HG03457 (cell line): ENCODE measurements around the gene COL4A3.
"Not testable (repeated sequence)": the region's sequence is repeated elsewhere in the genome, so short reads cannot be mapped to it uniquely, and the experiment has no call there.

Source experiments
- ATAC-seq: cut with Tn5 transposase; IDR thresholded peaks from one replicate; pipeline ENCODE4 v1.9.1; 2021; ENCODE audit warnings: moderate number of reproducible peaks; ENCODE audit not compliant: unreplicated experiment

COL4A3 gene

DNA sequence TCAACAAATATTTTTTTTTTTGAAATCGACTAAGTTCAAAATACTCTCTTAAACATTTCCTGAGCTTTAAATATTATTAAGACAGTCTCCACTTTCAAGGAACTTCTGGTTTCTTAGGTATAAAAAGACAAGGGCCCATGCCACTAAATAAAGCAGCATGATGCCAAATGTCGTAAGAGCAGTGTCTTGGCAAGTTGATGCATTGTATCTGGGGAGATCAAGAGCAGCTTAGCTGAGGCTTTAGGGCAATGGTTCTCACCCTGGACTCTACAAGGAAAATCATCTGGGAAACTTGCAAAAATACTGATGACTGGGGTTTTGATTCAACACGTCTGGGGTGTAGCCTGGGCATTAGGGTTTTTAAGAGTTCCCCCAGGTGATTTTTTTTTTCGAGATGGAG is 41.3 kb downstream of the COL4A3 start:
- ATAC-seq: no peak

DNA sequence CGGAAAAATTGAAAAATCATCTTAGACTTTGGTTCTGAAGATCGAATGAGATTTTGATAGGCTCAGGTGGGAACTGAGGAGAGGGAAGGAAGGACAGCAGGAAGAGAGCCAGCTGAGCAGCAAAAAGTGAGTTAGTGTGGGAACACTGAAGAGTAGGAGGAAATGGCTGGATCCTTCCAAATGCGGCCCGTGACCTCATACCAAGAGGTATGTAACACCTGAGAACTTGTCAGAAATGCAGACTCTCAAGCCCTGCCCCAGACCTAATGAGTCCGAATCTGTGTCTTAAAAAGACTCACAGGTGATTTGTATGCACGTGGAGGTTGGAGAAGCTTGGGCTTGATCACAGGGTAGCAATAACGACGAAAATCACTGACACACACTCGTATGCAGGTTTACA is 42.0 kb downstream of the COL4A3 start:
- no peak for ATAC-seq

DNA sequence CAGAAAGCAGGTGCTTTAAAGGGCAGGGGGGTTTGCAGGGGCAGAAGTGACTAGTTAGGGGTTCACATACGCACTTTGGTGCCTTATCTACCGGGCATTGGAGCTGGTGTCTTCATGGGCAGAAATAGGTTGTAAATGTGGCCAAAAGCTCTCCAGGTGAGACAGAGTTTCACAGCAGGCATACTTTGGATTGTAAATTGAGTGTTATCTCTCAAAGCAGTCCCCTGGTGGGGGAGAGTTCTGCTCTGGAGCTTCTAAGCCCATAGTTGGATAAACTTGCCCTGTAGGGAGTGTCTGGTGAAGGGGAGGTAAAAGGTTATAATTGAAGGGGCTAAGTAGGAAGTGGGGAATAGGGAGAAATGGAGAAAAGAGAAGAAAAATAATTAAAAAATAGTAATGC is 43.1 kb downstream of the COL4A3 start:
- no peak for ATAC-seq

DNA sequence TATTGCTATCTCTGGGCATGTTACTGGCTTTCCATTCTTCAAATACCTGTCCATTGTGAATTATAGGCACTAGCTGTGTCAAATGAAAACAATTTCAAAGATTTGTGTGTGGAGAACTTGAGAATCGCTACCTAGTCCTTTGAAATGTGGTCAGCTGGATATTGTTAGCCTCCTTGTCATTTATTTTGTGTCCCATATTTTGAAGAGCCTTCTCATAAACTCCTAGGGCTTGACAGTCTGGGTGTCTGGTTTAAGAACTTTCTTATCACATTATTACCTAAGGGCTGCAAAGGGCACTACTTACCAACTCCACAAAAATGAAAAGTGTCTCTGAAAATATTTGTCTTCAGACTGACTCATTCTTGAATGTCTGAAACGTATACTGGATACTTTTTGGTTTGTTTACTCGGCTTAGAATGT is 50.2 kb downstream of the COL4A3 start:
- no peak for ATAC-seq

DNA sequence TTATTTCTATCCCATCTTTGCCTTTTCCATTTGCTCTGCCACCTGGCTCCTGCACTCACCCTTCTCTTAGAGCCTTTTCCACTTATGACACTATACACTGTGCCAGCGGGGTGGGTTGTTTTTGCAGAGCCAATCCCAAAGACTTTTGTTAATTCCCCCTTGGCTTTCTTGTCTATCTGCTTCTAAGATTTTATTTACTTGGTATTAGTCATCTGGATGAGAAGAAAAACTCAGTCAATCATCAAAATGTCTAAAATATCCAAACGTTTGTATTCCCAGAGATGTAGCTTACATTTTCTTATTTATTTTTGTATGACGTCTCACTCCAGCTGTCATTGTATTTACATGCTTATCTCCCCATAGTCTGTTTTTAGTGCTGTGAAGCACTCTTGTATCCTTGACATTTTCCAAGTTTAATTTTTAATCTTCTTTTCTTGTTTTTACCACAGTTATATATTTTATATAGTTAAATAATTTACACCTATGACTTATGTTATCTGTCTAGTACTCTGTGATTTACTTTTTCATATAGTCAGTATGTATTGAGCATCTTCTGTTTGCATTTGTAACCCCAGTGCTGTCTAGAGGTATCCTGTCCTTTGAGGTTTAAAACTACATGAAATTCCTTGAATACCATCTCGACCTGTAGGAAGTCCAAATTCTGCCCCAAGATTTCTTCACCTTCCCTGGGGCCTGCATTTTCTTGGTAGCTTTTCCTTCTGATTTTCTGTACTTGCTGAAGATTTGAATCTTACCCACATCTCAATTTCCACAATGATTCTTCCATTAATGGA is 55.1 kb downstream of the COL4A3 start:
- ATAC-seq: no peak

DNA sequence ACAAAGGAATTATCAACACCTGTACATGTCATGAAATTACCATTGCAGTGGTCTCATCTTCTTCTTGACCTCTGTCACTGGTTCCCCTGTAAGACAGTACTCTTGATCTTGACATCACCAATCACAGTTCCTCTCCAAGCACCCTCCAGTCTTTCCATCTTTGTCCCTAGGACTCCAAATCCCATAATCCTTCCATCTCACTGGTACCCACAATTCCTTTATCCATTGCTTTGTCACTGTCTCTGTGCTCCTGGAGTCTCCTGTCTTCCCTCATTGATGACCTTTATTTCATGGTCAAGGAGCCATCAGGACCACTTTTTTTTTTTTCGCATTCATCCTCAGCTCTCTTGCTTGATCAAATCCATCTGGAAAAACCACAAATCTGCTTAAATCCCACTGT is 56.7 kb downstream of the COL4A3 start:
- no peak for ATAC-seq

DNA sequence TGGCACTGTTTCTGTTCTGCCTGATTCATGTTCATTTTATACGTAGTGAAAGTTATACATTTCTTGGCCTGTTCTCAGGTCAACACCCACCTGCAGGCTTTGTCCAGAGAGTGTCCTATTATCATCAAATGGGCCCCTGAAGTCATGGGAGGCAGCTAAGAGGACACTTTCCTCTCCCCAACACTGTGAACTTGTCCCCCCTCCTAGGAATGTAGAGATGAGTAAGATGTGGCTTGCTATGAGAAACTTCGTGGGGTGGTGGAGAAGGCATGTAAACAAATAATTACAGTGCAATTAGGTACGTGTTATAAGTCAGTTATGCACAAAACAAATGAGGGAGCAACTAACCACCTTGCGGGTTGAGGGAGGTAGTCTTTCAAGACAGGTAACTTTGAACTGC is 57.9 kb downstream of the COL4A3 start:
- no peak for ATAC-seq

DNA sequence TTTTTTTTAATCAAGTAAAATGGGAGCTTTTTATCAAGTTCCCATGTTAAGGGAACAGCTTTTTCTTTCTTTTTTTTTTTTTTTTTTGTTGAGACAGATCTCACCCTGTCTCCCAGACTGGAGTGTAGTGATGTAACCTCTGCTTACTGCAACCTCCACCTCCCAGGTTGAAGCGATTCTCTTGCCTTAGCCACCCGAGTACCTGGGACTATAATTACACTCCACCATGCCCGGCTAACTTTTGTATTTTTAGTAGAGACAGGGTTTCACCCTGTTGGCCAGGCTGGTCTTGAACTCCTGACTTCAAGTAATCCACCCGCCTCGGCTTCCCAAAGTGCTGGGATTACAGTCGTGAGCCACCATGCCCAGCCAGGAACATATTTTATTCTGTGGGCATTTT is 61.2 kb downstream of the COL4A3 start:
- ATAC-seq: not testable (repeated sequence)

DNA sequence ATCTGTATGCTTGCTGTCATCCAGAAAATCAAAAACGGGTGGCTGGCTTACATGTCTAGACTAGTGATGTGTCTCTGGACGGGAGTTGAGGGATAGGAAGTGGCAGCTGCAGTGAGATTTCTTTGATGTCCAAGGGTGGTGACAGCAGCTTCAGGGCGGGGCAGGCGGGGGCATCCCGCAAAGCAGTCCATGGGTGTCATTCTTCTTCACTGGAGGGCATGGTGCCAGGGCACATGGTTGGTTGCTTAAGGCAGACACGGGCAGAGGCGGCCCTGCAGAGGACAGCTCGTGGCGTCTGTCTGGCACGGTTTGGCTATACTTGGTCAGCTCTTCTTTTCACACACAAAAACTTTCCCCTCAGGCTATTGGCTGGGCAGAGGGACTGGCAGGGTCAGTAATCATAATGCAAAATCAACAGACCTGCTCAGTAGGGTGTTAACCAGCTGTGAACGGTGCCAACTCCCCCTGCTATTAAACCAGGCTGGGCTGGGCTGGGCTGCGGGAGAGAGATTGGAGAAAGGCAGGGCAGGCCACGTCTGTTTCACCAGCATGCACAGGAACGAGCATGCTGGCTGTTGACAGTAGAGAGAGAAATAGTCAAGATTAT is 63.7 kb downstream of the COL4A3 start:
- no peak for ATAC-seq

DNA sequence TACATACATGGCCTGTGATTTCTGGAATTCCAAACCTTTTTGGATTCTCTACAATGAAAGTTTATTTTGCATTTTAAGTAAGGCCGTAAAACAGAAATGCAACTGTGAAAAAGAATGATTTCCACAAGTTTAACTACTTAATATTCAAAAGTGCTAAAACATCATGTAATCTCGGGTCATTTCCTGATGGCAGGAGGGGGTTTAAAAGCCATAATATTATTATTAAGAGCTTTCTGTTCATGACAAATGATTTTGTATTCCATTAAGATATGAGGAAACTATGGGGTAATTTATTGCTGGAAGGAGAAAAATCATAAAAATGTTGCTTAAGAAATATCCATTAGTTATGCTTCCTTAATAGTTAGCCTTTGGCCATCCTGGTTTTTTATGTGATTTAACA is 65.7 kb downstream of the COL4A3 start:
- no peak for ATAC-seq

DNA sequence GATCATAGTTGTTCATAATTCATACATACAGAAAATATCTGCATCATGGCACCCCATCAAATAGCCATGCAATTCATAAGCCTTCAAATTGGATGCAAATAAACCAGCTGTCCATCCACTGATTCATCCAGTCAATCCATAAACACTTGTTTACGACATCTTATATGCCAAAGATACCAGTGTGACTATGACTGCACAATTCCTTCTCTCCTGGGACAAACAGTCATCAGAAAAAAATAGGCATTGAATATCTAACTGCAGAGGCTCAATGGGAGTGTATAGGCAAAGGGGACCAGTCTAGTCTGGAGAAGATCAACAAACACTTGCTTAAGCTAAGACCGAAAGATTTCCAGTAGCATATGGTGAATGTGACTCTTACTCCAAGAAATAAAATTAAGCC is 70.0 kb downstream of the COL4A3 start:
- no peak for ATAC-seq

DNA sequence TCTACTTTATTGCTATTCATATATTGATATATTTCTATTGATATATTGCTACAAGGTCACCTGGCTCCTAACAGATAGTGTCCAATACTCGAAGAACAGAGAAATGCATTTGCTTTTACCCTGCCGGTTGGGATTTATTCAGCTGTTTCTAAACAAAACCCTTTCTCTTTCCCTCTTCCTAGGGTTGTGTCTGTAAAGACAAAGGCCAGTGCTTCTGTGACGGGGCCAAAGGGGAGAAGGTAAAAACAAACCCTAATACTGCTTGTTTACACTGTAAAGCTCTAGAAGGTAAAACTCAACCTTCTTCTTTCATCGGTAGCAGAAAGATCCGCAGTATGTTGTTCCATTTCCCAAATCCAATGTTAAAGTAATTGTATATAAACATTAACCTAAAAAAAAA is 73.4 kb downstream of the COL4A3 start:
- ATAC-seq: no peak

DNA sequence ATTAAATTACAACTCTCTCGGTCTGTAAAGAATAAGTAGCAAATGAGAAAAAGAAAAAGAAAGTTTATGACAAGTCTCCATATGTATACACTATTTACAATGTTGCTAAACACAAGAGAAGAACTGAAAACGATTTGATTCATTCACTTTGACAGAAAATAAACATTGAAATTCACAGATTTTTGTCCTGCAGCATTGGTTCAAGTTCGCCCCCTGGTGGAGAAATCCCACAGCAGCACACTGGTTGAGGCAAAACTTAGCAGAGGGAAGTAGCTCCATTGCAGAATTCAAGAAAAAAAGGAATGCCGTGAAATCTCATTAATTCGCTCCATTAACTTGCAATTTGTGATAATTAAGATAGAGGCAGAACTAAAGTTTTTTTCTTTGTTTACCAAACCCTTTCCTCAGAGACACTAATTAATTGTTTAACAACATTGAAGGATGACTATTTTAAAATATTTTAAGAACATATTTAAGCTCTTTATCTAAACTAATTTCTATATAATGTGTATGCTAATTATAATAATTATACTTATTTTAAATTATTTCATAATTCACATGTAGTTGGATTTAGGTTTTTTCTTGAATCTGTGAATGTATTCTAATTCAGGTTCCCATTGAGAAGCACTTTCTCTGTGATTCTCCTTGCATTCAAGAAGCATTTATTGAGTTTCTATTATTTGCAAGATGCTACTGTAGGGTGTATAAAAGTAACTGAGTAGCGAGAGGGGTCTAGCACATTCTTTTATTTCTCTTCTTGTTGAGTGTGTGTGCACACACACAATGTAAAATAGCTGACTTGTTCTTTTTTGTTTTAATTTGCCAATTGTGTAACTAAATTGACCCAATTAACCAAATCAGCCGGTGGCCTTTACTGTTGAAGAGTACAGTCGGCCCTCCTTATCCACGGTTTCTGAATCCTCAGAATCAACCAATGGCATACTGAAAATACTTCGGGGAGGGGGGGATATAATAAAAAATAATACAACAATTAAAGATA is 74.1 kb downstream of the COL4A3 start:
- no peak for ATAC-seq

DNA sequence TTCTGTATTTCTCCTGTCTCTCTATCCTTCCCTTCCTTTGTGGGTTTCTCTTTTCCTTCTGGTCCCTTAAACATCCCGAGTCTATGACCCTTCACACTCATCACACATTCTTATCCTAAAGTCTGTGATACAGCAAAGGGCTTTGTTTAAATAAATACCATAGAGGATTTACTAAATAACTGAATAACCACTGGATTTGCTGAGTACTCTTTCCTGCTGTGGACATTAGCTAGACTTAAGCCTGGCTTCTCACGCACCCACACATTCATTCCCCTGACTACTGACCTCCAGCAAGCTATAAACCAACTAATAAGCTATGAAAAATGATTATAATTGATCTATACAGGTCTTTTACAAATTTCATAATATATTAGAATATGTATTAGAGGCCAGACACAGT is 76.6 kb downstream of the COL4A3 start:
- no peak for ATAC-seq

DNA sequence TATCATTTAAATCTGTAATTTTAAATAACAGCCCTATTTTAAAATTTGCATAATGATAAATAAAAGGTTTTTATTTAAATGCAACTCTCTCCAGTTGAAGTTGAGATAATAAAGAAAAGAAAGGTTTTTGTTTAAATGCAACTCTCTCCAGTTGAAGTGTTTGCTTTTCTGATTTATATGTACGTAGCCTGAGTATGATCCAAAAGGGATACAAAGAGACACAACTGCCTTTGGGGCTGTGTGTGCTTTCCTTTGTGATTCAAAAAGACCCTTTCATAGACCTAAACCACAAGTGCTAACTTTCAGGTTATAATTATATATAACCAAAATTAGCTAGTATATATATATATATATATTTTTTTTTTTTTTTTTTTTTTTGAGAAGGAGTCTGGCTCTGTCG is 84.5 kb downstream of the COL4A3 start:
- no peak for ATAC-seq

DNA sequence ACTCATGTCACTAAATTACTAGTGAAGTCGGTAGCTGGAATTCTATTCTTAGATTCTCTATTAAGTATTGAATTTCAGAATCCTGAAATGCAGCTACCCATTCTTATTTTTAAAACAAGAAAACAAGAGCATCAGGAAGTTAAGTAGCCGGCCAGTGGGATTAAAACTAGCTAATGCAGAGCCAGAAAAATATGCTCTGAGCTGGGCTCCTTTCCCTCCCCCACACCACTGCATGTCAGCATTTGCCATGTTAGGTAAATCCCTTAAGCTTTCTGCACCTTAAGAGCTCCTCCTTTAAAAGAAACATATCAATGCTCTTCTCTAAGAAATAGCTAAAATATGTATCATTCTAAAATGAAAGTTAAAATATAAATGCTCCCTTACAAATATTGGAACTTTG is 88.4 kb downstream of the COL4A3 start:
- ATAC-seq: no peak

DNA sequence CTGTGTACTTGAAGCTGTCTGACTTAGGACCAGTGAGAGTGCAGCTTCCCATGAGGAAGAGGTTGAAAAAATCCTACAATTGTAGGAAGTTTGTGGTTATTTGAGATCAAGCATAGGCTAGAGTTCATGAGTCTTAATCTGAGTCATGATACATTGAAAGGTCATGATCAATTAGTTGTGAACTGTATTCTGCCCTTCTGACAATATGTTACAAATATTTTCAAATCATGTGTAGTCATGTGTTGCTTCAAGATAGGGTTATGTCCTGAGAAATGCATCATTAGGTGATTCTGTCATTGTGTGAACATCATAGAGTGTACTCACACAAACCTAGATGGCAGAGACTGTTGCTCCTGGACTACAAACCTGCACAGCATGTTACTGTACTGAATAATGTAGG is 92.2 kb downstream of the COL4A3 start:
- ATAC-seq: no peak

DNA sequence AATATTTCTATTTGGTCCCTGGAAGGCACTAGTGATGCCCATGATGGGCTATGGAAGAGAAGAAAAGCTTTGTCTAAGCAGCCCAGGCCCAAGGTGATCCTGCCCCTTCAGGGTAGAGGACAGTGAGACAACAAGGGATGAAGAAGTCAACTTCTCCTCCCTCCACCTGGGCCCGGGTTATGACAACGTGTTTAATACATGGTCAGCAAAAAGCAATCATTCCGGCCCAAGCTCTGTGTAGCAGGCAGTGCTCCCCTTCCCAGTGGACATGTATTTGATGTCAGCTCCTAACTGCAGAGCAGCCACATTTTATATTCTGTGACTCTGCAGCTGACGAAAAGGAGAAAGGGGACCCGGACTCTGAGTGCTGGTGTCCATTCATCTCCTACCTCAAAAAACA is 93.4 kb downstream of the COL4A3 start:
- no peak for ATAC-seq

DNA sequence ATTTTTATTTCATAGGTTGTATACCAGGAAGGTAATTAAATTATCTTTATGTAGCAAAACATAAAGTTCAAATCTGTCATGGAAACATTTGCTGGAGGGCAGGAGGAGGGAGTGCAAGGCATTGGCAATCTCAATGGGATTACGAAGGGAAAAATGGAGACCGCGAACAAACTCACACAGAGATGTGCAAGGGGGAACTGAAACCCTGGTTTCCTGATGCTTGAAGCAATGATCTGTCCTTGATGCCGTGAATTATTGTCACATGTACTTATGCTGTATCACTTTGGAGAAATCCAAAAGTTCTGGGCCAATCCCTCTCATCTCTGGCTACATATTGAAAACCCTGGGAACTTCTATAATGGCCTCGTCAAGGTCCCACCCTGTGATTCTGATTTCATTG is 95.6 kb downstream of the COL4A3 start:
- no peak for ATAC-seq

DNA sequence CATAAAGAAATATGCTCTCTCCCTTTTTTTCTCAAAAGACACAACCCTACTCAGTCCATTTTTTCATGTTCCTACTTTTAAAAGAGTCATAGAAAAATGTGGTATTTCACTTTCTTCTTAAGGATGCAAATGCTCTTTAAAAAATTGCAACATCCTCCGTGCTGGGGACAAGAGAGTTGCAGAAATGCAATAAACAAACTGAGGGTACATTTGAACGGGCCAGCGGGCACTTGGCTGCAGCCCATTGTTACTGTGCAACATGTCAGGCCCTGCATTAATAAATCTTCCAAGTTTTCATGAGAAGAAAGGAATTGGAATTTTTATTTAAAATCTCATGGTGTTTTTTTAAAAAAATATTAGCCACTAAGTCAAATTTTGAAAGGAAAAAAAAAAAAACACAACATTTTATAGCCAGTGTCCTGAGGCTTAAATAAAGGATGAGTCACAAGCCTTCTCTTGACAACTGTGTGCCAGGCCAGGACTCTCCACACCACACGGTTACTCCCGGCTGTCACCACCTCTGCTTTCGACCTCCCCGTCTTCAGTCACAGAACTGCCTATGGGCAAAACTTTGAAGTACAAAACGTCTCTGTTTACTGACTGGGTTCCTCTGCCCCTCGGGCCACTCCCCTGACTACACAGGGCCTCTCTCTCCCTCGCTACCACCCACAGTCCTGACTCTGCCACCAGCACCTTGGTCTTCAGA is 103.1 kb downstream of the COL4A3 start:
- ATAC-seq: no peak

DNA sequence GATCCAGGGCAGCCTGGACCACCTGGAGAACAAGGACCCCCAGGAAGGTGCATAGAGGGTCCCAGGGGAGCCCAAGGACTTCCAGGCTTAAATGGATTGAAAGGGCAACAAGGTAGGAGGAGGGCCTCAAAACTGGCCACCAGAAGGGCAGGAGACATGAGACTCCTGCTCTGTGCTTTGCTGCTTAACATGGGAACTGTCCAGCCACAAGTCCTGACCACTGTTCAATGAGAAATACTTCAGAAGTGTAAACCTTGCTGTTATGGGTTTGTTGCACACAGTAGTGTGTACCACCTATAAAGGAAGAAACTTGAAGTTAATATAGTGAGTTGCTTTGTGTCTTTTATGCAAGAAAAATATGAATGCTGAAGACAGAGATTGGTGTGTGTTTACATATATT is 116.5 kb downstream of the COL4A3 start:
- ATAC-seq: no peak
